ENCODE measurements around the gene C7orf57.

The C7orf57 gene

GRCh38 chr7:48110868-48111267, 75.5 kb downstream of the C7orf57 start:
- no peaks in the 10 kb centered on the region for H3K27me3 ChIP-seq (ENCODE audit: insufficient read depth, low read length)
- H3K4me2 ChIP-seq (ENCODE audit: low read length): no peak overlapping the region
- H3K4me3 ChIP-seq (ENCODE audit: low read depth, low read length, poor library complexity, severe bottlenecking): no peak overlapping the region
- no peak overlapping the region for H2AFZ ChIP-seq (ENCODE audit: low read length)
- H3K27ac ChIP-seq (ENCODE audit: low read depth, low read length, poor library complexity, severe bottlenecking): no peak overlapping the region
- TF ChIP-seq, protein P1, sequence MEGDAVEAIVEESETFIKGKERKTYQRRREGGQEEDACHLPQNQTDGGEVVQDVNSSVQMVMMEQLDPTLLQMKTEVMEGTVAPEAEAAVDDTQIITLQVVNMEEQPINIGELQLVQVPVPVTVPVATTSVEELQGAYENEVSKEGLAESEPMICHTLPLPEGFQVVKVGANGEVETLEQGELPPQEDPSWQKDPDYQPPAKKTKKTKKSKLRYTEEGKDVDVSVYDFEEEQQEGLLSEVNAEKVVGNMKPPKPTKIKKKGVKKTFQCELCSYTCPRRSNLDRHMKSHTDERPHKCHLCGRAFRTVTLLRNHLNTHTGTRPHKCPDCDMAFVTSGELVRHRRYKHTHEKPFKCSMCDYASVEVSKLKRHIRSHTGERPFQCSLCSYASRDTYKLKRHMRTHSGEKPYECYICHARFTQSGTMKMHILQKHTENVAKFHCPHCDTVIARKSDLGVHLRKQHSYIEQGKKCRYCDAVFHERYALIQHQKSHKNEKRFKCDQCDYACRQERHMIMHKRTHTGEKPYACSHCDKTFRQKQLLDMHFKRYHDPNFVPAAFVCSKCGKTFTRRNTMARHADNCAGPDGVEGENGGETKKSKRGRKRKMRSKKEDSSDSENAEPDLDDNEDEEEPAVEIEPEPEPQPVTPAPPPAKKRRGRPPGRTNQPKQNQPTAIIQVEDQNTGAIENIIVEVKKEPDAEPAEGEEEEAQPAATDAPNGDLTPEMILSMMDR (IDR thresholded peaks at IDR 0.05; ENCODE audit: low read length): no peak
- TF ChIP-seq EZH2 (IDR thresholded peaks at IDR 0.05; ENCODE audit: borderline replicate concordance, low read length): no peak
- no peaks in the 10 kb centered on the region for H4K20me1 ChIP-seq (ENCODE audit: insufficient read depth, low read length)
- no peaks in the 10 kb centered on the region for H3K79me2 ChIP-seq (ENCODE audit: insufficient read depth, low read length)
- no peaks in the 10 kb centered on the region for H3K9me2 ChIP-seq (ENCODE audit: low read depth, low read length)
- H3F3A ChIP-seq (ENCODE audit: insufficient read depth, low read length): no peaks in the 10 kb centered on the region
- H3K36me3 ChIP-seq (ENCODE audit: insufficient read depth, low read length): peaks cover 17% of the 10 kb centered on the region; the same call in 1 of the 2 replicates
- H3K9ac ChIP-seq (ENCODE audit: low read length): no peak overlapping the region
- no peaks in the 10 kb centered on the region for H3K9me3 ChIP-seq (ENCODE audit: low read length)
- H3K4me1 ChIP-seq (ENCODE audit: insufficient read depth, low read length, severe bottlenecking): no peaks in the 10 kb centered on the region
